ENCODE measurements around the gene COL4A3. TPM values are rescaled to one million over a fixed set of nuclear protein-coding genes. Genes with fewer than 3 reads are reported as not detected.

COL4A3 gene
- polyA plus RNA-seq, 3 donors: 0.03 TPM; not detected in 2

DNA sequence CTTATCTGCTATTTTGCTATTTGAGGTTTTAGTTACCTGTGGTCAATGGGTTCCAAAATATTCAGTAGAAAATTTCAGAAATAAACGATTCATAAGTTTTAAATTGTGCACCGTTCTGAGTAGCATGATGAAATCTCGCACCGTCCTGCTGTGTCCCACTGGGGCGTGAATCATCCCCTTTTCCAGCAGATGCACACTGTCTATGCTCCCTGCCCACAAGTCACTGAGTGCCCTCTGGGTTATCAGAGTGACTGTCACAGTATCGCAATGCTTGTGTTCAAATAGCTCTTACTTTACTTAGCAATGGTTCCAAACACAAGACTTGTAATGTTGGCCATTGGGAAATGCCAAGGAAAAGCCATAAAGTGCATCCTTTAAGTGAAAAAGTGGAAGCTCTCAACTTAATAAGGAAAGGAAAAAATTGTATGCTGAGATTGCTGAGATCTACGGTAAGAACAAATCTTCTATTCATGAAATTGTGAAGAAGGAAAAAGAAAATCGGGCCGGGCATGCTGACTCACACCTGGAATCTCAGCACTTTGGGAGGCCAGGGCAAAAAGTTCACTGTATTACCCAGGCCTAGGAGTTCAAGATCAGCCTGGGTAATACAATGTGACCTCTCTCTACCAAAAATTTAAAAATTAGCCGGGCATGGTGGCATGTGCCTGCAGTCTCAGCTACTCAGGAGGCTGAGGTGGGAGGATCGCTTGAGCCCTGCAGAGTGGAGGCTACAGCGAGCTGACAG is 13.3 kb downstream of the COL4A3 start:
- Mint-ChIP-seq H3K27me3 (ENCODE audit: low read depth in 3 of 3) (peaks cover 0 to 6% (median 3%) of the 10 kb centered on the region in 3 donors), H3K4me1 (no peaks in the 10 kb centered on the region), H3K27ac (peak overlapping the region in 1 of 7 donors; percentile 41), H3K9me3 (peaks cover 0 to 4% (median 0%) of the 10 kb centered on the region in 7 donors), H3K4me3 (no peak overlapping the region), H3K36me3 (no peaks in the 10 kb centered on the region)
- intact Hi-C loops (cut with micrococcal nuclease): no loop called here
- no peaks in the 10 kb centered on the region for H3K79me2 ChIP-seq (ENCODE audit: insufficient read depth, low read length)
- H3K9me3 ChIP-seq (replicated peaks in 1 of 2; ENCODE audit: control insufficient read depth in 1 of 2, insufficient read depth in 1 of 2, low read length in 2 of 2): no peaks in the 10 kb centered on the region
- no peaks in the 10 kb centered on the region for H4K20me1 ChIP-seq (ENCODE audit: insufficient read depth, low read length)
- 96% methylated on average over 7 of the region's 12 CpGs for WGBS (ENCODE audit: insufficient coverage)
- H3K27me3 ChIP-seq (ENCODE audit: control insufficient read depth in 2 of 2, insufficient read depth in 2 of 2, low read length in 2 of 2): no peaks in the 10 kb centered on the region
- DNase-seq: no peak
- H2AFZ ChIP-seq (ENCODE audit: insufficient read depth, low read depth, low read length, poor library complexity, severe bottlenecking): no peak overlapping the region
- H3K4me2 ChIP-seq (replicated peaks; ENCODE audit: extremely low read depth, low read length, poor library complexity, severe bottlenecking): no peak overlapping the region
- H3K9ac ChIP-seq (ENCODE audit: insufficient read depth, low read length, poor library complexity, severe bottlenecking): no peak overlapping the region
- no peaks in the 10 kb centered on the region for H3K4me1 ChIP-seq (ENCODE audit: control insufficient read depth in 1 of 2, insufficient read depth in 2 of 2, low read length in 2 of 2)
- H3K36me3 ChIP-seq (replicated peaks in 1 of 2; ENCODE audit: control insufficient read depth in 1 of 2, insufficient read depth in 2 of 2, low read length in 2 of 2): no peaks in the 10 kb centered on the region
- TF ChIP-seq, protein P1, sequence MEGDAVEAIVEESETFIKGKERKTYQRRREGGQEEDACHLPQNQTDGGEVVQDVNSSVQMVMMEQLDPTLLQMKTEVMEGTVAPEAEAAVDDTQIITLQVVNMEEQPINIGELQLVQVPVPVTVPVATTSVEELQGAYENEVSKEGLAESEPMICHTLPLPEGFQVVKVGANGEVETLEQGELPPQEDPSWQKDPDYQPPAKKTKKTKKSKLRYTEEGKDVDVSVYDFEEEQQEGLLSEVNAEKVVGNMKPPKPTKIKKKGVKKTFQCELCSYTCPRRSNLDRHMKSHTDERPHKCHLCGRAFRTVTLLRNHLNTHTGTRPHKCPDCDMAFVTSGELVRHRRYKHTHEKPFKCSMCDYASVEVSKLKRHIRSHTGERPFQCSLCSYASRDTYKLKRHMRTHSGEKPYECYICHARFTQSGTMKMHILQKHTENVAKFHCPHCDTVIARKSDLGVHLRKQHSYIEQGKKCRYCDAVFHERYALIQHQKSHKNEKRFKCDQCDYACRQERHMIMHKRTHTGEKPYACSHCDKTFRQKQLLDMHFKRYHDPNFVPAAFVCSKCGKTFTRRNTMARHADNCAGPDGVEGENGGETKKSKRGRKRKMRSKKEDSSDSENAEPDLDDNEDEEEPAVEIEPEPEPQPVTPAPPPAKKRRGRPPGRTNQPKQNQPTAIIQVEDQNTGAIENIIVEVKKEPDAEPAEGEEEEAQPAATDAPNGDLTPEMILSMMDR (IDR thresholded peaks at IDR 0.05): no peak
- no peak overlapping the region for H3K27ac ChIP-seq (ENCODE audit: low read depth in 1 of 2, low read length in 2 of 2)
- no peak overlapping the region for H3K4me3 ChIP-seq (replicated peaks in 1 of 3; ENCODE audit: low read depth in 2 of 3, low read length in 3 of 3)

DNA sequence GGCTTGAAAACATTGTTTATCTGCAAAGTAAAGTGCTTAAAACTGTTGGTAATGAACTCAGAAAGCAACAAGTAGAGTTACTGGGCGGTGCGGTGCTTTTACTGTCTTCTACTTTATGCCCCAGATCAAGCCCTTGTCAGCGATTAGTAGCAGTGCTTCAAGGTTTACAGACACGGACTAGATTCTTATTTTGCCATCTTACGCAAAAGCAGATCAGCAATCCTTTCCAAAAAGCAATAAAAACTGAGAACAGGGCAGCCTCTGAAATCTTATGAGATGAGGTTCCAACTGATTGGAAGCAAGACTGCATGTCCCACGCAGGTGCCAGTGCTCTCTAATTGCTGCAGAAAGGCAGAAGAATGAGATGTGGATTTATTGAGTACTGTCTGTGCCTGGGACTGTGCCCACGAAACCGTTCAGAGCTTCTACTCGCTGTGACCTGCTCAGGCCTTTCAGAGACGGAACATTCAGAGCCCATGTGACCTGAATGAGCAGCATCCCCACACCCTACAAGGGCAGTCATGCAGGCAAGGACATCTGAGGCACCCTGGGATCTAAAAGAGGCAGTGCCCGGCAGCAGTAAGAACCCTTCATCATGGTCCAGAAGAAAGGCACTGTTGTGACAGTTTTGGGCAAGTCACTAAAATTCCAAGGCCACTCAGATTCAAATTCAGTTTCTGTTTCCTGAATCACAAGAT is 15.7 kb downstream of the COL4A3 start:
- Histone ChIP-seq H3K4me3 (replicated peaks in 1 of 3; ENCODE audit: low read depth in 2 of 3, low read length in 3 of 3) (no peak overlapping the region), H2AFZ (ENCODE audit: insufficient read depth, low read depth, low read length, poor library complexity, severe bottlenecking) (no peak overlapping the region), H3K27me3 (ENCODE audit: control insufficient read depth in 2 of 2, insufficient read depth in 2 of 2, low read length in 2 of 2) (no peaks in the 10 kb centered on the region), H3K9me3 (replicated peaks in 1 of 2; ENCODE audit: control insufficient read depth in 1 of 2, insufficient read depth in 1 of 2, low read length in 2 of 2) (no peaks in the 10 kb centered on the region), H3K36me3 (replicated peaks in 1 of 2; ENCODE audit: control insufficient read depth in 1 of 2, insufficient read depth in 2 of 2, low read length in 2 of 2) (no peaks in the 10 kb centered on the region), H3K27ac (ENCODE audit: low read depth in 1 of 2, low read length in 2 of 2) (no peak overlapping the region), H4K20me1 (ENCODE audit: insufficient read depth, low read length) (no peaks in the 10 kb centered on the region), H3K4me1 (ENCODE audit: control insufficient read depth in 1 of 2, insufficient read depth in 2 of 2, low read length in 2 of 2) (no peaks in the 10 kb centered on the region), H3K9ac (ENCODE audit: insufficient read depth, low read length, poor library complexity, severe bottlenecking) (no peak overlapping the region), H3K4me2 (replicated peaks; ENCODE audit: extremely low read depth, low read length, poor library complexity, severe bottlenecking) (no peak overlapping the region), H3K79me2 (ENCODE audit: insufficient read depth, low read length) (no peaks in the 10 kb centered on the region)
- Mint-ChIP-seq H3K9me3 (peaks cover 0 to 1% (median 0%) of the 10 kb centered on the region in 7 donors), H3K27me3 (ENCODE audit: low read depth in 3 of 3) (peaks cover 2 to 7% (median 3%) of the 10 kb centered on the region in 3 donors), H3K36me3 (no peaks in the 10 kb centered on the region), H3K27ac (no peak overlapping the region), H3K4me3 (no peak overlapping the region), H3K4me1 (no peaks in the 10 kb centered on the region)
- intact Hi-C loops (cut with micrococcal nuclease): no loop called here
- WGBS (ENCODE audit: insufficient coverage): 90% methylated on average over 10 of the region's 11 CpGs
- TF ChIP-seq, protein P1 (IDR thresholded peaks at IDR 0.05): no peak
- DNase-seq: no peak
